ENCODE data around the gene PHLDB1. TPM values are rescaled to one million over a fixed set of nuclear protein-coding genes. Genes with fewer than 3 reads are reported as not detected.
"Not testable (repeated sequence)": the region's sequence is repeated elsewhere in the genome, so short reads cannot be mapped to it uniquely, and the experiment has no call there.

The PHLDB1 gene
- total RNA-seq, 1 experiment from 2014 or later: 36.2 TPM

GRCh38 chr11:118677977-118678376 is 70.6 kb downstream of the PHLDB1 start:
- H3K4me1 Mint-ChIP-seq (ENCODE audit: insufficient read depth, unreplicated experiment): peaks cover 7% of the 10 kb centered on the region
- no peaks in the 10 kb centered on the region for H3K9me3 Mint-ChIP-seq (ENCODE audit: unreplicated experiment)
- ChIA-PET CTCF (interaction anchor here (1.0 kb wide), 1 partner anchor 56 kb away, joined by 3 read pairs; no protein-coding TSS in a partner anchor), POLR2A (no interaction called here)
- BruUV-seq (replicated peaks): no TSS peak
- no peak overlapping the region for H3K27ac Mint-ChIP-seq (ENCODE audit: low read depth, unreplicated experiment)
- H3K27me3 Mint-ChIP-seq (ENCODE audit: insufficient read depth, unreplicated experiment): no peaks in the 10 kb centered on the region
- H3K4me3 Mint-ChIP-seq (ENCODE audit: unreplicated experiment): no peak overlapping the region
- no peak for DNase-seq (ENCODE audit: unreplicated experiment)
- no peaks in the 10 kb centered on the region for H3K36me3 Mint-ChIP-seq (ENCODE audit: insufficient read depth, unreplicated experiment)
- intact Hi-C loops (cut with micrococcal nuclease): no loop called here
- TF ChIP-seq, protein P1, sequence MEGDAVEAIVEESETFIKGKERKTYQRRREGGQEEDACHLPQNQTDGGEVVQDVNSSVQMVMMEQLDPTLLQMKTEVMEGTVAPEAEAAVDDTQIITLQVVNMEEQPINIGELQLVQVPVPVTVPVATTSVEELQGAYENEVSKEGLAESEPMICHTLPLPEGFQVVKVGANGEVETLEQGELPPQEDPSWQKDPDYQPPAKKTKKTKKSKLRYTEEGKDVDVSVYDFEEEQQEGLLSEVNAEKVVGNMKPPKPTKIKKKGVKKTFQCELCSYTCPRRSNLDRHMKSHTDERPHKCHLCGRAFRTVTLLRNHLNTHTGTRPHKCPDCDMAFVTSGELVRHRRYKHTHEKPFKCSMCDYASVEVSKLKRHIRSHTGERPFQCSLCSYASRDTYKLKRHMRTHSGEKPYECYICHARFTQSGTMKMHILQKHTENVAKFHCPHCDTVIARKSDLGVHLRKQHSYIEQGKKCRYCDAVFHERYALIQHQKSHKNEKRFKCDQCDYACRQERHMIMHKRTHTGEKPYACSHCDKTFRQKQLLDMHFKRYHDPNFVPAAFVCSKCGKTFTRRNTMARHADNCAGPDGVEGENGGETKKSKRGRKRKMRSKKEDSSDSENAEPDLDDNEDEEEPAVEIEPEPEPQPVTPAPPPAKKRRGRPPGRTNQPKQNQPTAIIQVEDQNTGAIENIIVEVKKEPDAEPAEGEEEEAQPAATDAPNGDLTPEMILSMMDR (IDR thresholded peaks at IDR 0.05; ENCODE audit: unreplicated experiment): no peak

- POLR2A ChIA-PET: interaction anchor here (3.1 kb wide), 1 partner anchor 9 kb away, joined by 10 read pairs; no protein-coding TSS in a partner anchor
- H3K27me3 Mint-ChIP-seq (ENCODE audit: insufficient read depth, unreplicated experiment); CTCF ChIA-PET; intact Hi-C loops (cut with micrococcal nuclease); H3K9me3 Mint-ChIP-seq (ENCODE audit: unreplicated experiment); H3K27ac Mint-ChIP-seq (ENCODE audit: low read depth, unreplicated experiment); BruUV-seq (replicated peaks); DNase-seq (ENCODE audit: unreplicated experiment); H3K36me3 Mint-ChIP-seq (ENCODE audit: insufficient read depth, unreplicated experiment); H3K4me1 Mint-ChIP-seq (ENCODE audit: insufficient read depth, unreplicated experiment); H3K4me3 Mint-ChIP-seq (ENCODE audit: unreplicated experiment): not testable (repeated sequence)
These were observed 71.5 kb downstream of the PHLDB1 start for GRCh38 chr11:118678908-118679307.

DNA sequence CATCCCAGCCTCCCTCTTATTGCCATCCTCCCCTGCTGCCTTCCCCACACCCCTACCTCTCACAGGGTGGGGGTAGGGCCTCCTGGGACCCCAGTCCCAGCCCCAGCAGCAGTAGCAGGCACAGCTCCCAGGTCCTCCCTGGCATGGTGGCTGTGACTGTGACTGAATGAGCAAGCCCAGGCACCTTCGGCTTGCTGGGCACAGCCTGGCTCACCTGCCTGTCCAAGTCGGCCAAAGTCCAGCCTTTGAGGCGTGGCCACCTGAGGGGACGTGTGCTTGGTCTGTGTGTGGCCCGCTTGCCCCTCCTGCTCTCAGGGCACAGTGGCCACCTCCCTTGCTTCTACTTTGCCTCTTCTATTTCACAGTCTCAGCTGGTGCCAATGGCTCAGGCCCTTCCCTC is 72.1 kb downstream of the PHLDB1 start, which contains the start of gene TREH:
TSS of gene TREH (minus strand) at position 168 of the 400 bp plus-strand sequence. CDS start at position 145, 23 bp downstream.
- intact Hi-C loops (cut with micrococcal nuclease): no loop called here
- H3K9me3 Mint-ChIP-seq (ENCODE audit: unreplicated experiment): no peaks in the 10 kb centered on the region
- no peaks in the 10 kb centered on the region for H3K27me3 Mint-ChIP-seq (ENCODE audit: insufficient read depth, unreplicated experiment)
- no peak within 1 kb of the TSS for H3K4me3 Mint-ChIP-seq (ENCODE audit: unreplicated experiment)
- no peak for DNase-seq (ENCODE audit: unreplicated experiment)
- H3K4me1 Mint-ChIP-seq (ENCODE audit: insufficient read depth, unreplicated experiment): peaks cover 7% of the 10 kb centered on the region
- BruUV-seq (replicated peaks): no TSS peak
- TF ChIP-seq, protein P1 (IDR thresholded peaks at IDR 0.05; ENCODE audit: unreplicated experiment): no peak
- H3K36me3 Mint-ChIP-seq (ENCODE audit: insufficient read depth, unreplicated experiment): no peaks in the 10 kb centered on the region
- CTCF ChIA-PET: no interaction called here
- POLR2A ChIA-PET: interaction anchor here (3.1 kb wide), 1 partner anchor 9 kb away, joined by 10 read pairs; no protein-coding TSS in a partner anchor
- H3K27ac Mint-ChIP-seq (ENCODE audit: low read depth, unreplicated experiment): no peak within 1 kb of the TSS

GRCh38 chr11:118682372-118682771 is 75.0 kb downstream of the PHLDB1 start:
- DNase-seq (ENCODE audit: unreplicated experiment): no peak
- Mint-ChIP-seq H3K4me1 (ENCODE audit: insufficient read depth, unreplicated experiment) (peaks cover 7% of the 10 kb centered on the region), H3K27ac (ENCODE audit: low read depth, unreplicated experiment) (no peak overlapping the region), H3K36me3 (ENCODE audit: insufficient read depth, unreplicated experiment) (no peaks in the 10 kb centered on the region), H3K4me3 (ENCODE audit: unreplicated experiment) (no peak overlapping the region), H3K9me3 (ENCODE audit: unreplicated experiment) (no peaks in the 10 kb centered on the region), H3K27me3 (ENCODE audit: insufficient read depth, unreplicated experiment) (no peaks in the 10 kb centered on the region)
- ChIA-PET POLR2A (no interaction called here), CTCF (no interaction called here)
- TF ChIP-seq, protein P1 (IDR thresholded peaks at IDR 0.05; ENCODE audit: unreplicated experiment): no peak
- no TSS peak for BruUV-seq (replicated peaks)
- intact Hi-C loops (cut with micrococcal nuclease): no loop called here

DNA sequence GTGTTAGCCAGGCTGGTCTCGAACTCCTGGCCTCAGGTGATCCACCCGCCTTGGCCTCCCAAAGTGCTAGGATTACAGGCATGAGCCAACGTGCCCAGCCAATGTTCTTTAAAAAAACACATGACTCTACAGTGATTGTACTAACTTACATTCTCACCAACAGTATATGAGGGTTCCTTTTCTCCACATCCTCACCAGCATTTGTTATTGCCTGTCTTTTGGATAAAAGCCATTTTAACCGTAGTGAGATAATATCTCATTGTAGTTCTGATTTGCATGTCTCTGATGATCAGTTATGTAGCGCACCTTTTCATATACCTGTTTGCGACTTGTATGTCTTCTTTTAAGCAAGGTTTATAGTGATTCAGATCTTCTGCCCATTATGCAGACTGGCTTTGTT is 75.5 kb downstream of the PHLDB1 start:
- H3K9me3 Mint-ChIP-seq (ENCODE audit: unreplicated experiment); H3K27ac Mint-ChIP-seq (ENCODE audit: low read depth, unreplicated experiment); H3K27me3 Mint-ChIP-seq (ENCODE audit: insufficient read depth, unreplicated experiment); H3K4me3 Mint-ChIP-seq (ENCODE audit: unreplicated experiment); POLR2A ChIA-PET; H3K36me3 Mint-ChIP-seq (ENCODE audit: insufficient read depth, unreplicated experiment); CTCF ChIA-PET; DNase-seq (ENCODE audit: unreplicated experiment); H3K4me1 Mint-ChIP-seq (ENCODE audit: insufficient read depth, unreplicated experiment); BruUV-seq (replicated peaks); intact Hi-C loops (cut with micrococcal nuclease): not testable (repeated sequence)

Data from MCF 10A (cell line).